ENCODE results near the gene DHX32. TPM values are rescaled to one million over a fixed set of nuclear protein-coding genes. Genes with fewer than 3 reads are reported as not detected.

Gene DHX32
- total RNA-seq, 1 experiment from 2014 or later: 12.0 TPM

DNA sequence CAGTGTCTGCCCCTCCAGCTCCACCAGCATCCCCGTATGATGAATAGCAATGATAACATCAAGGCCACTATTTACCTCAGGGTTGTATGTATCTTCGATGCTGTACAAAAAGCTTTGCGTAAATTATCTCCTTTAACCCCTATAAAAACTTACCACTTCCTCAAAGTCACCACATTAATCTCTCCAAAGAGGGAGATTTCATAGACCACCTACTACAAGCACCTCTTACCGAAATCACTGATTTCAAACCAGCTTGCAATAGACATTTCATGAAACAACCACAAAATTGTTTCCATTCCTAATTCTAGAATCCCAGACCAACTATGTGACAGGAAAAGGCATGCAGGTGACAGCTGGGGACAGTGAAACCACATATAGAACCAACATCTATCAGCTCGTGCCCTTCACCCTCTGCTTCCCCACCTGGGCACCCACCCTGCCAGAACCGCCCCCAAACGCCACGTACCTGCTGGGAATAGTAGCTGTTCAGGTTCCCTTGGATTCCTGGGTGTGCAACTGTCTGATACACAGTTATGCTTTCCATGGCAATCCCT, 85.4 kb downstream of the DHX32 start:
- no peak overlapping the region for H3K27ac ChIP-seq (ENCODE audit: insufficient read length, low read depth, low read length)
- H2AFZ ChIP-seq (ENCODE audit: low read length): no peak overlapping the region
- no CpG with 5 or more reads among the region's 8 CpGs for WGBS (ENCODE audit: extremely low coverage, insufficient read length, low lambda C conversion rate)
- no peak overlapping the region for H4K91ac ChIP-seq (ENCODE audit: insufficient read length, low read depth, low read length)
- DNase-seq: no peak
- H3K27me3 ChIP-seq (ENCODE audit: insufficient read depth, low read length): no peaks in the 10 kb centered on the region
- no peak overlapping the region for H2BK120ac ChIP-seq (ENCODE audit: low read depth, low read length, poor library complexity, severe bottlenecking)
- Mint-ChIP-seq H3K9me3 (no peaks in the 10 kb centered on the region), H3K27ac (0 out of 7 replicates have a peak overlapping the region, but pooled peaks of 1 of the 3 experiments have one; percentile 63), H3K4me3 (no peak overlapping the region), H3K36me3 (ENCODE audit: insufficient read depth in 1 of 3, low read depth in 3 of 3) (peaks cover 5 to 35% (median 25%) of the 10 kb centered on the region in 3 experiments), H3K27me3 (ENCODE audit: low read depth) (no peaks in the 10 kb centered on the region), H3K4me1 (no peaks in the 10 kb centered on the region)
- H2BK20ac ChIP-seq (ENCODE audit: low read depth, low read length, poor library complexity, severe bottlenecking): no peak overlapping the region
- no peaks in the 10 kb centered on the region for H3K23me2 ChIP-seq (ENCODE audit: insufficient read length, low read depth, low read length, poor library complexity, severe bottlenecking)
- H2AK5ac ChIP-seq (ENCODE audit: insufficient read length, low read length): no peak overlapping the region
- no peak overlapping the region for H3K9ac ChIP-seq (ENCODE audit: extremely low read depth, insufficient read length, low read length)
- no peak overlapping the region for H3T11ph ChIP-seq (ENCODE audit: low read length)
- no peaks in the 10 kb centered on the region for H3K79me2 ChIP-seq (ENCODE audit: insufficient read depth, low read length)
- no peak overlapping the region for H3K18ac ChIP-seq (ENCODE audit: insufficient read length, low read depth, low read length)
- no peak overlapping the region for H3K4me2 ChIP-seq (ENCODE audit: insufficient read depth, insufficient read length, low read length)
- TF ChIP-seq CTCF (conservative IDR thresholded peaks at IDR 0.05): no peak
- H3K4me1 ChIP-seq (ENCODE audit: insufficient read depth, low read length): no peaks in the 10 kb centered on the region
- H3K79me1 ChIP-seq (ENCODE audit: insufficient read depth, low read depth, low read length, poor library complexity, severe bottlenecking): no peaks in the 10 kb centered on the region
- H2BK15ac ChIP-seq (ENCODE audit: low read depth, low read length): no peak overlapping the region
- no peak overlapping the region for H3K56ac ChIP-seq (ENCODE audit: insufficient read length, low read depth, low read length)
- H4K20me1 ChIP-seq (ENCODE audit: control insufficient read depth, insufficient read depth, insufficient read length): no peaks in the 10 kb centered on the region
- H2BK12ac ChIP-seq (ENCODE audit: insufficient read length, low read depth, low read length): no peak overlapping the region
- no peak overlapping the region for H3K4ac ChIP-seq (ENCODE audit: low read depth, low read length)
- no peak overlapping the region for H2BK5ac ChIP-seq (ENCODE audit: insufficient read length, low read length)
- H3K9me3 ChIP-seq (ENCODE audit: control insufficient read depth, low read depth, low read length): no peaks in the 10 kb centered on the region
- no peak overlapping the region for H3K14ac ChIP-seq (ENCODE audit: insufficient read depth, low read length)
- H4K5ac ChIP-seq (ENCODE audit: insufficient read length, low read depth, low read length): no peak overlapping the region
- no peak overlapping the region for H4K8ac ChIP-seq (replicated peaks; ENCODE audit: insufficient read length, low read depth, low read length)
- H3K23ac ChIP-seq (ENCODE audit: insufficient read length, low read depth, low read length): no peak overlapping the region
